Hair follicle dermal papilla cell (primary cell): ENCODE data around the gene CENPM. TPM values are rescaled to one million over a fixed set of nuclear protein-coding genes. Genes with fewer than 3 reads are reported as not detected.
A peak's percentile ranks its signal among the peaks of the same experiment; 100 is the strongest.

Source experiments
- small RNA-seq: library from RNA; depleted of rRNA; stranded (forward); fragments of <200 nt; gene quantifications from one replicate; pipeline ENCODE3, GENCODE V24; 2012
- total RNA-seq: library from RNA; depleted of rRNA; stranded (reverse); fragments of >200 nt; gene quantifications from 2 replicates; pipeline ENCODE4 v1.2.3, GENCODE V29; 2012

CENPM gene, protein sequence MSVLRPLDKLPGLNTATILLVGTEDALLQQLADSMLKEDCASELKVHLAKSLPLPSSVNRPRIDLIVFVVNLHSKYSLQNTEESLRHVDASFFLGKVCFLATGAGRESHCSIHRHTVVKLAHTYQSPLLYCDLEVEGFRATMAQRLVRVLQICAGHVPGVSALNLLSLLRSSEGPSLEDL
- total RNA-seq: 2.4 and 2.6 TPM in 2 replicates

DNA sequence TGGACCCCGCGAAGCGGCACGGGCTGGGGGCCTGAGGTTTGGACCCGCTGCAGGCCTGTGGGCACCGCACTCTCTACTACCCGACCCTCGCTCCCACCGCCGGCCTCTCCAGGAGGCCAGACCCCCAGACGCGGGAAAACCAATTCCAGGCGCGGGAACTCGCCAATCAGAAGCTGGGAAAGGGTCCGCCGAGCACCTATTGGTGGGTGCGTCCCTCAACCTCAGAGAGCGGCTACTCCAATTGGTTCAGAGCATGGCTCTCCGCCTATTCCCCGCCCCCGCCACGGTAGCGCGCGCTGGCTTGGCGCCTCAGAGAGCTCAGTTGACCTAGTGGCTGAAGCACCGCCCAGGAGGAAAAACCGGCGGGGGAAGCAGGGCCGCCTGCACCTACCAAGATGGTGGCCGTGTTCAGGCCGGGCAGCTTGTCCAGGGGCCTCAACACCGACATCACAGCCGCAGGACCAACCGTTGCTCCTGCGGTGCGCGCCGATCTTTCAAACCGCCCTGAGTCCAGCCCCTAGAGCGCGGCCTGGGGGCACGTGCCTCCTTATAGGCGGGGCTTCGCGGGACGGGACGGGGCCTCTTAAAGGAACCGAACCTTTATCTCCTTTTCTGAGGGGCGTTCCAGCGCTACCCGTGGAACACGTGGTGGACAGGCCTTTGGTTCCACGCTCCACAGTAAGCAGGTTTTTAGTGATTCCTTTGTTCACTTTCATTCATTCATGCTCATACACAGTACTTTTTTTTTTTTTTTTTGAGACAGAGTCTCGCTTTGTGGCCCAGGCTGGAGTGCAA lies at the start of gene CENPM:
CENPM (minus strand) TSS at position 524 of the 795 bp plus-strand sequence; CDS start at position 448, 76 bp downstream.

DNA sequence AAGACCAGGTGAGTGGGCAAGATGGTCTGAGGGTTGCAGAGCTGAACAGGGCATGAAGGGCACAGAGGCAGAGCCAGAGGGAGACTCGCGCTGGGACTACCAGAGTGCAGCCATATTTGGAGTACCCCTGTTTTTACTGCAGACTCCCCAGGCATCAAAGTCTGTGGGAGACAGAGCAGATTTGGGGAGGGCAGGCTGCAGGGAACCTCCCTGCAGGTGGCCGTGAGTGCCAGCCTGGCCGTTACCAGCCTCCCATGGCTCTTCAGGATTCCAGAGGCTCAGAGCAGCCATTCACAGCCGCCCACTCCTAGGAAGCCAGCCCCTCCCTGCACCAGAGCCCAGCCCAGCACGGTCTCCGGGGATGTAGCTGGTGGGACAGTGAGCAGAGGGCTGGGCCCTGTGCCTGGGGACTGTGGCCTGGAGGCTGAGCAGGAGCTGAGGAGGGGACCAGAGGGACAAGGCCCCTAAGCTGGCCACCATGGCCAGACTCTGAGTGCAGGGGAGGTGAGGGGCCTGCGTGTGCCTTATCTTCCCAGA lies 22.2 kb upstream of the CENPM start, which contains the start of gene SEPTIN3:
SEPTIN3 (plus strand) TSS at position 334 of the 537 bp plus-strand sequence. CDS start 2,050 bp downstream, outside the sequence.

DNA sequence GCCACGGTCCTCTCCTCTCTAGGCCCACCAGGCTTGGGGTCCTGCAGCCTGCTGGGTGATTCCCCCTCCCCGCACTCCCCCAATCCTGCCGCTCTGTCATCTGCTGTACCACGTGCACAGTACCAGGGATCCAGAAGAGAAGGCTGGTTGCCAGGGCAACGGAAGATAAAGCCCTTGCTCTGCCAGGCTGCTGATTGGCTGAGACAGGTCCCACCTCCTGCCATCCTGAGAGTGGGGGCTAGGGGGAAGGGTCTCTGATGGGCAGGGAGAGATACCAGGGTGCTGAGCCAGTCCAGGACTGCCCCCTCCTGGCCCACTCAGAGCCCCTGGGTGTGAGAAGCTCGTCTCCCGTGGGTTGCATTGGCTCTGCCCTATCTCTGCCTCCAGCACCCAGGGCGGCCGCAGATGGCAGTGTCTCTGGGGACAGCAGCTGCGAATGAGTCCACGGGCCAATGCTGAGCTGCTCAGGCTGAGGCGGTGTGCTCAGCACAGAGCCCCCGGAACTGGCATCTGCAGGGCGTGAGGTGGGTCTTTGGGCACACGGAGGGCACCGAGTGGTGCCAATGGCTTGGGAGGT lies 5.0 kb upstream of the CENPM start, which contains the start of gene SMIM45:
SMIM45 (plus strand) TSS at position 253 of the 577 bp plus-strand sequence.

DNA sequence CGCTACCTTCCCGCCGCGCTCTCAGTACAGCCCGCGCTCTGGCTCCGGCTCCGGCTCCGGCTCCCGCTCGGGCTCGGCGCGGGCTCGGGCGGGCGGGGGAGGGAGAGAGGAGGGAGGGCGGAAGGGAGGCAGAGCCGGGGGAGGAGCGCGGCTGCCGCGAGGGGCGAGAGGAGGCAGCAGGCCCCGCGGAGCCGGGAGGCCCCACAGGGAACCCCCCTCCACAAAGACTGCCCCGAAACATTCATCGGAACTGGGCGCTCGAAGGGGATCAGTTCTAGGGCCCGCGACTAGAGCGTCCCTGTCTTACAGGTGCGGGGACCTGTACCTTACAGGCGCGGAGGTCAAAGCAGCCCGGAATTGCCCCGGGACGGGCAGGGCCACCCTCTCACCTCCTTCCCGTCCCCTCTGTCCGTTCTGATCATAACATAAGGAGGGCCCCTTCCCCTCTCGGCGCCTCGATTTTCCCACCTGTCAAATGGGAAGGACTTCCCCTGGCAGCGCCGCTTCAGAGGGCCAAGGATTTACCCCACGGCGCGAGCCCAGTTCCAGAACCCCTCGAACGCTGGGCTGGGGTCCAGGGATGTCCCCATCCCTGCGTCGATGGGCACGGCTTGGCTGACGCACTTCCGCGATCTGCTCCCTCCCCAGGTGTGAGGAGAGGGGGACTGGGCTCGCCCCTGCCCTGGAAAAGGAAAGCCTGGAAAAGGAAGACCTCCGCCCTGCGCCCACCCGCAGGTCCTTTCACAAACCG lies 31.7 kb downstream of the CENPM start, which contains the start of gene SHISA8:
SHISA8 (minus strand) TSS at position 40 of the 751 bp plus-strand sequence. CDS start 407 bp downstream, outside the sequence.

Small RNAs within 50 kb of the gene (small RNA-seq; reads per million reads assigned to genes)
- gene MIR33A: 9.8 reads per million, percentile 90 among the genes with 10 or more reads in this experiment

Other genes with a start within 250 kb of the CENPM start
- 0.32 and 0.73 TPM in 2 replicates for gene MEI1, start 247.6 kb downstream of the CENPM start, total RNA-seq
- 9.7 and 14.9 TPM in 2 replicates for gene CCDC134, start 146.5 kb downstream of the CENPM start, total RNA-seq
- 98.8 and 109 TPM in 2 replicates for gene SREBF2, start 114.0 kb downstream of the CENPM start, total RNA-seq
- not detected in 2 replicates for gene SHISA8, start 32.1 kb downstream of the CENPM start, total RNA-seq
- gene TNFRSF13C, start 20.3 kb downstream of the CENPM start, total RNA-seq: 0.16 and 0.36 TPM in 2 replicates
- gene SEPTIN3, start 22.3 kb upstream of the CENPM start, total RNA-seq: 5.1 and 8.3 TPM in 2 replicates
- 1.6 and 2.2 TPM in 2 replicates for gene WBP2NL, start 51.6 kb upstream of the CENPM start, total RNA-seq
- 71.3 and 76.3 TPM in 2 replicates for gene NAGA, start 123.7 kb upstream of the CENPM start, total RNA-seq
- 28.9 and 33.8 TPM in 2 replicates for gene PHETA2, start 127.1 kb upstream of the CENPM start, total RNA-seq
- gene SMDT1, start 132.5 kb upstream of the CENPM start, total RNA-seq: 3.4 and 5.7 TPM in 2 replicates
- gene NDUFA6, start 143.6 kb upstream of the CENPM start, total RNA-seq: 23.5 and 32.2 TPM in 2 replicates
- gene CYP2D6, start 183.7 kb upstream of the CENPM start, total RNA-seq: 0.24 and 0.49 TPM in 2 replicates